SU-DHL-6 (cell line): ENCODE measurements around the gene MYBL2.

Experiments
- CTCF ChIP-seq: fragments of 200-600 bp; sonication (generic); IDR thresholded peaks from one replicate; pipeline ENCODE4 v1.5.1; 2017; ENCODE audit warnings: antibody characterized with exemption, mild to moderate bottlenecking, low read length, moderate library complexity; ENCODE audit not compliant: insufficient read depth, poor library complexity, severe bottlenecking
- EZH2phosphoT487 ChIP-seq: fragments of 200-600 bp; sonication (generic), shearing (Covaris generic); conservative IDR thresholded peaks from 2 replicates; pipeline ENCODE4 v1.6.1; 2018; ENCODE audit warnings: mild to moderate bottlenecking, antibody characterized with exemption, low read length, moderate library complexity, mixed read lengths

DNA sequence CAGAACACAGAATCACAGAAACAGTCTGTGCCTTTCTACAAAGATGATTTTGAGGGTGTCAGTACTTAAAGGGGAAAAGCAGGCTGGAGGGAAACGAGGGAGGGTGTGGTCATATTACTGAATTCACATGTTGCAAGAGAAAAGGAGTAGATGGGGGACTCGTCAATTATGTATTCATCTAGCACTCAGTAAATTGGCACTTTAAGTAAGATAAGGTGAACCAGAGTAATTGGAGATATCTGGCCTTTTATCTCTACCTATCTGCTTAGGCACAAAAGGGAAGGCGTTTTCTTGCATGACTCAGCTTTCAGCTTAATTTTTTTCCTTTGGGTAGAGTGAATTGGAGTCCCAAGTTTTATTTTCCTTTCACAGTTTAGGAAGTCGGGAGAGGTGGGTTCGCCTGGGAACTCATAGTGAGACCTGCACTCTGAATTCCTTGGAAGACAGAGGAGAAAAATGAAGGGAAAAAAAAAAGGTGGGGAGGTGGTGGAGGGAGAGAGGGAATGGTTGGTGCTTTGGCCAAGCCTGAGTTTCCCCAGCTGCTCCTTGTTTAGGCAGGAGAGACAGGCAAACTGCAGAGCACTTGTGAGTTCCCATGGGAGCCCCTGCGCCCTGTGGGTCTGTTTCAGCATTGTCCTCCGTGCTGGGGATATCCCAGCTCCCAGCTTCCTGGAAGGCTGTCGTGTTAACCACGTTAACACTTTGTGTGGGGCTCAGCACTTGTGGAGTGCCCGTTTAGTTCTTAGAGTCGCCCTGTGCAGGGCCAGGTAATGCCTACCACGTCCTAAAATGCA, 79.6 kb downstream of the MYBL2 start:
- no peak for TF ChIP-seq CTCF
- no peak for TF ChIP-seq EZH2phosphoT487
